ENCODE results near the gene ZFP90.

ZFP90 gene

GRCh38 chr16:68510775-68511174 lies 28.3 kb upstream of the ZFP90 start:
- TF ChIP-seq EZH2phosphoT487 (IDR thresholded peaks at IDR 0.05; ENCODE audit: borderline replicate concordance, low read length) (no peak), CTCF (IDR thresholded peaks at IDR 0.05; ENCODE audit: low read depth, low read length, poor library complexity, severe bottlenecking) (no peak)
- Histone ChIP-seq H3K9me2 (replicated peaks; ENCODE audit: control insufficient read depth, low read length) (no peaks in the 10 kb centered on the region), H3F3A (ENCODE audit: control insufficient read depth, insufficient read depth) (no peaks in the 10 kb centered on the region), H3K4me2 (ENCODE audit: low read length) (no peak overlapping the region), H3K27me3 (ENCODE audit: control insufficient read depth, low read length) (no peaks in the 10 kb centered on the region), H3K27ac (ENCODE audit: low read depth, low read length) (no peak overlapping the region), H3K79me2 (ENCODE audit: control insufficient read depth, low read length) (no peaks in the 10 kb centered on the region), H3K36me3 (ENCODE audit: control insufficient read depth, low read length) (no peaks in the 10 kb centered on the region), H3K4me1 (ENCODE audit: control insufficient read depth, low read length) (no peaks in the 10 kb centered on the region), H3K9me3 (ENCODE audit: control insufficient read depth, insufficient read depth, low read length) (no peaks in the 10 kb centered on the region), H4K20me1 (ENCODE audit: control insufficient read depth, insufficient read depth, low read depth, low read length) (no peaks in the 10 kb centered on the region), H3K4me3 (ENCODE audit: low read length) (no peak overlapping the region)

- Histone ChIP-seq H3K4me1 (ENCODE audit: control insufficient read depth, low read length) (no peaks in the 10 kb centered on the region), H3K27ac (ENCODE audit: low read depth, low read length) (no peak overlapping the region), H3K79me2 (ENCODE audit: control insufficient read depth, low read length) (no peaks in the 10 kb centered on the region), H3K36me3 (ENCODE audit: control insufficient read depth, low read length) (no peaks in the 10 kb centered on the region), H3F3A (ENCODE audit: control insufficient read depth, insufficient read depth) (no peaks in the 10 kb centered on the region), H3K4me3 (ENCODE audit: low read length) (no peak overlapping the region), H3K27me3 (ENCODE audit: control insufficient read depth, low read length) (no peaks in the 10 kb centered on the region), H3K4me2 (ENCODE audit: low read length) (no peak overlapping the region), H3K9me3 (ENCODE audit: control insufficient read depth, insufficient read depth, low read length) (no peaks in the 10 kb centered on the region), H4K20me1 (ENCODE audit: control insufficient read depth, insufficient read depth, low read depth, low read length) (no peaks in the 10 kb centered on the region), H3K9me2 (replicated peaks; ENCODE audit: control insufficient read depth, low read length) (no peaks in the 10 kb centered on the region)
- no peak for TF ChIP-seq CTCF (IDR thresholded peaks at IDR 0.05; ENCODE audit: low read depth, low read length, poor library complexity, severe bottlenecking)
- no peak for TF ChIP-seq EZH2phosphoT487 (IDR thresholded peaks at IDR 0.05; ENCODE audit: borderline replicate concordance, low read length)
Observed at GRCh38 chr16:68512183-68512582, 26.9 kb upstream of the ZFP90 start.

- Histone ChIP-seq H3K27ac (ENCODE audit: low read depth, low read length) (no peak overlapping the region), H3K27me3 (ENCODE audit: control insufficient read depth, low read length) (no peaks in the 10 kb centered on the region), H4K20me1 (ENCODE audit: control insufficient read depth, insufficient read depth, low read depth, low read length) (no peaks in the 10 kb centered on the region), H3K4me1 (ENCODE audit: control insufficient read depth, low read length) (peaks cover 5% of the 10 kb centered on the region), H3K4me3 (ENCODE audit: low read length) (no peak overlapping the region), H3K9me2 (replicated peaks; ENCODE audit: control insufficient read depth, low read length) (no peaks in the 10 kb centered on the region), H3K36me3 (ENCODE audit: control insufficient read depth, low read length) (no peaks in the 10 kb centered on the region), H3K9me3 (ENCODE audit: control insufficient read depth, insufficient read depth, low read length) (no peaks in the 10 kb centered on the region), H3K4me2 (ENCODE audit: low read length) (no peak overlapping the region), H3F3A (ENCODE audit: control insufficient read depth, insufficient read depth) (no peaks in the 10 kb centered on the region), H3K79me2 (ENCODE audit: control insufficient read depth, low read length) (no peaks in the 10 kb centered on the region)
- TF ChIP-seq EZH2phosphoT487 (IDR thresholded peaks at IDR 0.05; ENCODE audit: borderline replicate concordance, low read length) (no peak), CTCF (IDR thresholded peaks at IDR 0.05; ENCODE audit: low read depth, low read length, poor library complexity, severe bottlenecking) (no peak)
Observed at GRCh38 chr16:68512742-68513141, 26.3 kb upstream of the ZFP90 start.

GRCh38 chr16:68514511-68514910 lies 24.6 kb upstream of the ZFP90 start:
- Histone ChIP-seq H3K27me3 (ENCODE audit: control insufficient read depth, low read length) (no peaks in the 10 kb centered on the region), H4K20me1 (ENCODE audit: control insufficient read depth, insufficient read depth, low read depth, low read length) (no peaks in the 10 kb centered on the region), H3K79me2 (ENCODE audit: control insufficient read depth, low read length) (no peaks in the 10 kb centered on the region), H3K9me2 (replicated peaks; ENCODE audit: control insufficient read depth, low read length) (no peaks in the 10 kb centered on the region), H3K4me1 (ENCODE audit: control insufficient read depth, low read length) (peaks cover 9% of the 10 kb centered on the region), H3F3A (ENCODE audit: control insufficient read depth, insufficient read depth) (no peaks in the 10 kb centered on the region), H3K27ac (ENCODE audit: low read depth, low read length) (no peak overlapping the region), H3K9me3 (ENCODE audit: control insufficient read depth, insufficient read depth, low read length) (no peaks in the 10 kb centered on the region), H3K36me3 (ENCODE audit: control insufficient read depth, low read length) (no peaks in the 10 kb centered on the region), H3K4me2 (ENCODE audit: low read length) (no peak overlapping the region), H3K4me3 (ENCODE audit: low read length) (no peak overlapping the region)
- no peak for TF ChIP-seq CTCF (IDR thresholded peaks at IDR 0.05; ENCODE audit: low read depth, low read length, poor library complexity, severe bottlenecking)
- no peak for TF ChIP-seq EZH2phosphoT487 (IDR thresholded peaks at IDR 0.05; ENCODE audit: borderline replicate concordance, low read length)
